ENCODE results near the gene AHCYL1. TPM values are rescaled to one million over a fixed set of nuclear protein-coding genes. Genes with fewer than 3 reads are reported as not detected.

Gene AHCYL1
- total RNA-seq, 1 donor from 2014 or later: 59.6 TPM

- no peak for TF ChIP-seq CTCF (IDR thresholded peaks at IDR 0.05)
- H3K27ac Mint-ChIP-seq (ENCODE audit: unreplicated experiment): peak overlapping the region; percentile 88
- no peaks in the 10 kb centered on the region for H3K27me3 Mint-ChIP-seq (ENCODE audit: low read depth)
- peaks cover 17% of the 10 kb centered on the region for H3K36me3 Mint-ChIP-seq (ENCODE audit: low read depth)
- H3K4me3 Mint-ChIP-seq (ENCODE audit: unreplicated experiment): peak overlapping the region; percentile 93
- peaks cover 26% of the 10 kb centered on the region for H3K4me1 Mint-ChIP-seq (ENCODE audit: low read depth)
- no peaks in the 10 kb centered on the region for H3K9me3 Mint-ChIP-seq (ENCODE audit: low read depth)
- DNase-seq (ENCODE audit: low spot score): no peak
These were observed 50.7 kb downstream of the AHCYL1 start for GRCh38 chr1:110035236-110035752.

GRCh38 chr1:110038271-110038670, 53.7 kb downstream of the AHCYL1 start:
- H3K4me1 Mint-ChIP-seq (ENCODE audit: low read depth): peaks cover 26% of the 10 kb centered on the region
- H3K27ac Mint-ChIP-seq (ENCODE audit: unreplicated experiment): no peak overlapping the region
- DNase-seq (ENCODE audit: low spot score): no peak
- no peaks in the 10 kb centered on the region for H3K9me3 Mint-ChIP-seq (ENCODE audit: low read depth)
- no peak for TF ChIP-seq CTCF (IDR thresholded peaks at IDR 0.05)
- H3K27me3 Mint-ChIP-seq (ENCODE audit: low read depth): no peaks in the 10 kb centered on the region
- H3K36me3 Mint-ChIP-seq (ENCODE audit: low read depth): peaks cover 33% of the 10 kb centered on the region
- H3K4me3 Mint-ChIP-seq (ENCODE audit: unreplicated experiment): no peak overlapping the region

GRCh38 chr1:110039641-110040040, 55.1 kb downstream of the AHCYL1 start:
- peaks cover 43% of the 10 kb centered on the region for H3K36me3 Mint-ChIP-seq (ENCODE audit: low read depth)
- no peak overlapping the region for H3K4me3 Mint-ChIP-seq (ENCODE audit: unreplicated experiment)
- peaks cover 19% of the 10 kb centered on the region for H3K4me1 Mint-ChIP-seq (ENCODE audit: low read depth)
- no peak for DNase-seq (ENCODE audit: low spot score)
- no peak overlapping the region for H3K27ac Mint-ChIP-seq (ENCODE audit: unreplicated experiment)
- no peaks in the 10 kb centered on the region for H3K27me3 Mint-ChIP-seq (ENCODE audit: low read depth)
- no peaks in the 10 kb centered on the region for H3K9me3 Mint-ChIP-seq (ENCODE audit: low read depth)
- no peak for TF ChIP-seq CTCF (IDR thresholded peaks at IDR 0.05)

- peaks cover 15% of the 10 kb centered on the region for H3K4me1 Mint-ChIP-seq (ENCODE audit: low read depth)
- H3K4me3 Mint-ChIP-seq (ENCODE audit: unreplicated experiment): no peak overlapping the region
- no peak overlapping the region for H3K27ac Mint-ChIP-seq (ENCODE audit: unreplicated experiment)
- H3K9me3 Mint-ChIP-seq (ENCODE audit: low read depth): no peaks in the 10 kb centered on the region
- no peak for DNase-seq (ENCODE audit: low spot score)
- H3K27me3 Mint-ChIP-seq (ENCODE audit: low read depth): no peaks in the 10 kb centered on the region
- TF ChIP-seq CTCF (IDR thresholded peaks at IDR 0.05): no peak
- peaks cover 46% of the 10 kb centered on the region for H3K36me3 Mint-ChIP-seq (ENCODE audit: low read depth)
These were observed 56.0 kb downstream of the AHCYL1 start for GRCh38 chr1:110040548-110040947.

GRCh38 chr1:110043016-110043415, 58.5 kb downstream of the AHCYL1 start:
- no peaks in the 10 kb centered on the region for H3K4me1 Mint-ChIP-seq (ENCODE audit: low read depth)
- no peak for DNase-seq (ENCODE audit: low spot score)
- H3K9me3 Mint-ChIP-seq (ENCODE audit: low read depth): no peaks in the 10 kb centered on the region
- H3K36me3 Mint-ChIP-seq (ENCODE audit: low read depth): peaks cover 59% of the 10 kb centered on the region
- H3K27me3 Mint-ChIP-seq (ENCODE audit: low read depth): no peaks in the 10 kb centered on the region
- H3K27ac Mint-ChIP-seq (ENCODE audit: unreplicated experiment): no peak overlapping the region
- H3K4me3 Mint-ChIP-seq (ENCODE audit: unreplicated experiment): no peak overlapping the region
- no peak for TF ChIP-seq CTCF (IDR thresholded peaks at IDR 0.05)

Measured in chondrocyte (in vitro differentiated cells).